Measurements from ENCODE around the gene SGSH.
"Not testable (repeated sequence)": the region's sequence is repeated elsewhere in the genome, so short reads cannot be mapped to it uniquely, and the experiment has no call there.

SGSH gene

GRCh38 chr17:80220054-80220735, at the start of gene SGSH, which contains the start of gene SLC26A11:
Gene SGSH, minus strand, starts transcription at chr17:80220333. Its CDS starts 20 bp downstream, at chr17:80220313.
Gene SLC26A11, plus strand, starts transcription at chr17:80220427. Its CDS starts 1,134 bp downstream, at chr17:80221561.
- DNase-seq: no peak

GRCh38 chr17:80269405-80269807, 49.3 kb upstream of the SGSH start:
- no peak for DNase-seq

GRCh38 chr17:80268427-80268826, 48.3 kb upstream of the SGSH start:
- no peak for DNase-seq

GRCh38 chr17:80267391-80267790, 47.3 kb upstream of the SGSH start:
- DNase-seq: no peak

- no peak for DNase-seq
Observed at GRCh38 chr17:80265205-80266068, 45.3 kb upstream of the SGSH start.

GRCh38 chr17:80264205-80265075, 44.3 kb upstream of the SGSH start:
- no peak for DNase-seq

GRCh38 chr17:80263253-80264204, 43.4 kb upstream of the SGSH start:
- peak; percentile 62 for DNase-seq

GRCh38 chr17:80262775-80263244, 42.7 kb upstream of the SGSH start:
- DNase-seq: no peak

- no peak for DNase-seq
Observed at GRCh38 chr17:80262291-80262690, 42.2 kb upstream of the SGSH start.

- DNase-seq: no peak
Observed at GRCh38 chr17:80261895-80262279, 41.8 kb upstream of the SGSH start.

- DNase-seq: no peak
Observed at GRCh38 chr17:80261159-80261894, 41.2 kb upstream of the SGSH start.

GRCh38 chr17:80260791-80261158, 40.6 kb upstream of the SGSH start, which contains the start of gene RNF213:
Gene RNF213, plus strand, starts transcription at chr17:80260852. Its CDS starts 2,830 bp downstream, at chr17:80263682.
- DNase-seq: no peak

- no peak for DNase-seq
Observed at GRCh38 chr17:80260069-80260535, 40.0 kb upstream of the SGSH start.

- DNase-seq: no peak
Observed at GRCh38 chr17:80259457-80260068, 39.4 kb upstream of the SGSH start.

- not testable (repeated sequence) for DNase-seq
Observed at GRCh38 chr17:80258296-80258695, 38.2 kb upstream of the SGSH start.

GRCh38 chr17:80257716-80258213, 37.6 kb upstream of the SGSH start:
- no peak for DNase-seq

GRCh38 chr17:80256034-80256350, 35.9 kb upstream of the SGSH start:
- no peak for DNase-seq

GRCh38 chr17:80254396-80255251, 34.5 kb upstream of the SGSH start:
- DNase-seq: no peak
